ENCODE measurements around the gene LRBA. TPM values are rescaled to one million over a fixed set of nuclear protein-coding genes. Genes with fewer than 3 reads are reported as not detected.

LRBA gene
- total RNA-seq, 1 experiment from 2014 or later = 77.4 TPM

- no peak for DNase-seq
These were observed 10.9 kb downstream of the LRBA start for GRCh38 chr4:151004222-151004621.

GRCh38 chr4:151000747-151001429 is 14.2 kb downstream of the LRBA start:
- Histone ChIP-seq H3K36me3 (ENCODE audit: low read depth) (no peaks in the 10 kb centered on the region), H3F3A (ENCODE audit: insufficient read depth, low read depth) (no peaks in the 10 kb centered on the region), H3K4me2 (no peak overlapping the region), H3K27ac (no peak overlapping the region), H3K9me3 (ENCODE audit: insufficient read depth, low read depth) (no peaks in the 10 kb centered on the region), H3K4me1 (replicated peaks; ENCODE audit: insufficient read depth) (no peaks in the 10 kb centered on the region), H3K79me2 (ENCODE audit: low read depth) (peaks cover 93% of the 10 kb centered on the region), H3K27me3 (ENCODE audit: insufficient read depth, low read depth) (no peaks in the 10 kb centered on the region), H2AFZ (no peak overlapping the region), H3K4me3 (no peak overlapping the region), H3K9me2 (ENCODE audit: insufficient read depth) (no peaks in the 10 kb centered on the region), H4K20me1 (ENCODE audit: insufficient read depth) (peaks cover 5% of the 10 kb centered on the region; the same call in 1 of the 2 replicates)
- CTCF ChIA-PET = no interaction called here
- BruUV-seq (replicated peaks) = no TSS peak
- TF ChIP-seq CTCF (conservative IDR thresholded peaks at IDR 0.05) = no peak
- TF ChIP-seq EZH2 (IDR thresholded peaks at IDR 0.05; ENCODE audit: low read depth) = no peak
- POLR2A ChIA-PET (ENCODE audit: unreplicated experiment) = no interaction called here
- intact Hi-C loops (cut with micrococcal nuclease; ENCODE audit: unreplicated experiment) = loop anchor here (5.0 kb wide), 1 partner anchor 79 kb away; no protein-coding TSS in a partner anchor
- DNase-seq = no peak

More at GRCh38 chr4:151004222-151004621, 10.9 kb downstream of the LRBA start:
- Histone ChIP-seq H2AFZ (no peak overlapping the region), H3F3A (ENCODE audit: insufficient read depth, low read depth) (no peaks in the 10 kb centered on the region), H3K36me3 (ENCODE audit: low read depth) (no peaks in the 10 kb centered on the region), H3K9me2 (ENCODE audit: insufficient read depth) (no peaks in the 10 kb centered on the region), H3K27ac (no peak overlapping the region), H3K4me3 (no peak overlapping the region), H3K4me1 (replicated peaks; ENCODE audit: insufficient read depth) (no peaks in the 10 kb centered on the region), H3K9me3 (ENCODE audit: insufficient read depth, low read depth) (no peaks in the 10 kb centered on the region), H3K27me3 (ENCODE audit: insufficient read depth, low read depth) (no peaks in the 10 kb centered on the region), H4K20me1 (ENCODE audit: insufficient read depth) (peaks cover 5% of the 10 kb centered on the region; the same call in 1 of the 2 replicates), H3K79me2 (ENCODE audit: low read depth) (peaks cover 77% of the 10 kb centered on the region), H3K4me2 (no peak overlapping the region)
- BruUV-seq (replicated peaks) = no TSS peak
- TF ChIP-seq EZH2 (IDR thresholded peaks at IDR 0.05; ENCODE audit: low read depth) (no peak), CTCF (conservative IDR thresholded peaks at IDR 0.05) (no peak)
- ChIA-PET CTCF (no interaction called here), POLR2A (ENCODE audit: unreplicated experiment) (interaction anchor here (0.5 kb wide), 1 partner anchor 41 kb away, joined by 5 read pairs; no protein-coding TSS in a partner anchor)
- intact Hi-C loops (cut with micrococcal nuclease; ENCODE audit: unreplicated experiment) = loop anchor here (5.0 kb wide), 1 partner anchor 82 kb away; no protein-coding TSS in a partner anchor

- Histone ChIP-seq H3K79me2 (ENCODE audit: low read depth) (peaks cover 93% of the 10 kb centered on the region), H3K4me1 (replicated peaks; ENCODE audit: insufficient read depth) (no peaks in the 10 kb centered on the region), H3K4me3 (no peak overlapping the region), H2AFZ (no peak overlapping the region), H3K4me2 (no peak overlapping the region), H3K27me3 (ENCODE audit: insufficient read depth, low read depth) (no peaks in the 10 kb centered on the region), H3F3A (ENCODE audit: insufficient read depth, low read depth) (no peaks in the 10 kb centered on the region), H3K9me3 (ENCODE audit: insufficient read depth, low read depth) (no peaks in the 10 kb centered on the region), H4K20me1 (ENCODE audit: insufficient read depth) (peaks cover 5% of the 10 kb centered on the region; the same call in 1 of the 2 replicates), H3K9me2 (ENCODE audit: insufficient read depth) (no peaks in the 10 kb centered on the region), H3K27ac (no peak overlapping the region), H3K36me3 (ENCODE audit: low read depth) (no peaks in the 10 kb centered on the region)
- BruUV-seq (replicated peaks) = no TSS peak
- ChIA-PET POLR2A (ENCODE audit: unreplicated experiment) (no interaction called here), CTCF (no interaction called here)
- intact Hi-C loops (cut with micrococcal nuclease; ENCODE audit: unreplicated experiment) = no loop called here
- no peak for TF ChIP-seq CTCF (conservative IDR thresholded peaks at IDR 0.05)
- TF ChIP-seq EZH2 (IDR thresholded peaks at IDR 0.05; ENCODE audit: low read depth) = no peak
- DNase-seq = no peak
These were observed 16.0 kb downstream of the LRBA start for GRCh38 chr4:150999086-150999485.

Data from PC-9 (cell line).